ENCODE data around the gene B3GALT4. TPM values are rescaled to one million over a fixed set of nuclear protein-coding genes. Genes with fewer than 3 reads are reported as not detected.

The B3GALT4 gene
- total and polyA plus RNA-seq, 2 of the 13 experiments (the other 11 are each of a cell fraction or from before 2014, with no cell fraction given) = 0.04 to 0.27 TPM

- TF ChIP-seq ZBTB39 (CRISPR knock-in tag; IDR thresholded peaks at IDR 0.05) = no peak
- no peak for TF ChIP-seq FUBP1 (CRISPR knock-in tag; IDR thresholded peaks at IDR 0.05; ENCODE audit: borderline replicate concordance)
- no peak for TF ChIP-seq NFE2L1 (CRISPR knock-in tag; IDR thresholded peaks at IDR 0.05; ENCODE audit: borderline replicate concordance)
- no peak for TF ChIP-seq FOXA1 (IDR thresholded peaks at IDR 0.05)
- peak; percentile 88 for TF ChIP-seq FOXA1 (CRISPR knock-in tag; IDR thresholded peaks at IDR 0.05)
- TF ChIP-seq ZNF605 (CRISPR knock-in tag; IDR thresholded peaks at IDR 0.05) = no peak; the same call in 1 of the 2 replicates
- TF ChIP-seq SRSF1 (optimal IDR thresholded peaks at IDR 0.05; ENCODE audit: low read depth, low read length) = no peak
- TF ChIP-seq ZNF580 (CRISPR knock-in tag; IDR thresholded peaks at IDR 0.05; ENCODE audit: borderline replicate concordance, low read depth) = no peak; the same call in 1 of the 2 replicates
- 0 out of 4 replicates have a peak, but pooled peaks of 1 of the 2 experiments have one; percentile 25 for TF ChIP-seq NR2F1 (CRISPR knock-in tag; IDR thresholded peaks at IDR 0.05)
- no peak for TF ChIP-seq ZNF891 (CRISPR knock-in tag; IDR thresholded peaks at IDR 0.05)
- TF ChIP-seq SAP130 (CRISPR knock-in tag; IDR thresholded peaks at IDR 0.05; ENCODE audit: low read depth) = peak; percentile 97
- TF ChIP-seq NCOA5 (CRISPR knock-in tag; IDR thresholded peaks at IDR 0.05) = no peak
- TF ChIP-seq ZNF574 (CRISPR knock-in tag; IDR thresholded peaks at IDR 0.05) = peak; percentile 84
- TF ChIP-seq HOXA9 (CRISPR knock-in tag; IDR thresholded peaks at IDR 0.05; ENCODE audit: borderline replicate concordance) = no peak
- TF ChIP-seq ATF6 (CRISPR knock-in tag; conservative IDR thresholded peaks at IDR 0.05) = no peak; the same call in 1 of the 2 replicates
- no peak for TF ChIP-seq SNAPC2 (CRISPR knock-in tag; IDR thresholded peaks at IDR 0.05)
- TF ChIP-seq CC2D1A (CRISPR knock-in tag; IDR thresholded peaks at IDR 0.05) = no peak
- no peak for TF ChIP-seq SOX13 (IDR thresholded peaks at IDR 0.05)
- TF ChIP-seq SOX13 (CRISPR knock-in tag; conservative IDR thresholded peaks at IDR 0.05 in 1 of 2, IDR thresholded peaks at IDR 0.05 in 1 of 2) = no peak
- no peak for TF ChIP-seq RAD21 (CRISPR knock-in tag; IDR thresholded peaks at IDR 0.05)
These were observed 12.2 kb downstream of the B3GALT4 start, which contains the start of the genes PFDN6 and WDR46 (continued) for GRCh38 chr6:33288921-33289783.
